HG02588 (cell line): ENCODE results near the gene CHST12.
A peak's percentile ranks its signal among the peaks of the same experiment; 100 is the strongest.

Experiments used
- ATAC-seq: cut with Tn5 transposase; IDR thresholded peaks from one replicate; pipeline ENCODE4 v1.9.1; 2021; ENCODE audit warnings: mild to moderate bottlenecking, moderate library complexity; ENCODE audit not compliant: unreplicated experiment

CHST12 gene

GRCh38 chr7:2433713-2434550 lies 30.5 kb downstream of the CHST12 start:
- ATAC-seq, result no peak

- no peak for ATAC-seq
Observed at GRCh38 chr7:2435146-2435545, 31.7 kb downstream of the CHST12 start.

GRCh38 chr7:2436341-2437104 lies 33.1 kb downstream of the CHST12 start:
- no peak for ATAC-seq

GRCh38 chr7:2437136-2437535 lies 33.7 kb downstream of the CHST12 start:
- ATAC-seq, result no peak

- no peak for ATAC-seq
Observed at GRCh38 chr7:2437537-2438148, 34.2 kb downstream of the CHST12 start.

- no peak for ATAC-seq
Observed at GRCh38 chr7:2438186-2438585, 34.8 kb downstream of the CHST12 start.

- ATAC-seq, result no peak
Observed at GRCh38 chr7:2438775-2439174, 35.4 kb downstream of the CHST12 start.

GRCh38 chr7:2440608-2441245 lies 37.3 kb downstream of the CHST12 start:
- no peak for ATAC-seq

- ATAC-seq, result no peak
Observed at GRCh38 chr7:2441430-2442058, 38.1 kb downstream of the CHST12 start.

GRCh38 chr7:2443491-2443890 lies 40.1 kb downstream of the CHST12 start:
- ATAC-seq, result no peak

GRCh38 chr7:2444476-2444875 lies 41.1 kb downstream of the CHST12 start:
- no peak for ATAC-seq

- ATAC-seq, result no peak
Observed at GRCh38 chr7:2445047-2445446, 41.6 kb downstream of the CHST12 start.

- no peak for ATAC-seq
Observed at GRCh38 chr7:2445898-2446555, 42.6 kb downstream of the CHST12 start.

- ATAC-seq, result no peak
Observed at GRCh38 chr7:2446676-2447075, 43.3 kb downstream of the CHST12 start.

- ATAC-seq, result no peak
Observed at GRCh38 chr7:2450198-2451107, 47.0 kb downstream of the CHST12 start.

GRCh38 chr7:2451171-2452073 lies 48.0 kb downstream of the CHST12 start:
- peak; percentile 77 for ATAC-seq

- peak; percentile 34 for ATAC-seq
Observed at GRCh38 chr7:2452074-2452507, 48.7 kb downstream of the CHST12 start.

- no peak for ATAC-seq
Observed at GRCh38 chr7:2452643-2453270, 49.3 kb downstream of the CHST12 start.
